ENCODE data around the gene IMPG2.

DNA sequence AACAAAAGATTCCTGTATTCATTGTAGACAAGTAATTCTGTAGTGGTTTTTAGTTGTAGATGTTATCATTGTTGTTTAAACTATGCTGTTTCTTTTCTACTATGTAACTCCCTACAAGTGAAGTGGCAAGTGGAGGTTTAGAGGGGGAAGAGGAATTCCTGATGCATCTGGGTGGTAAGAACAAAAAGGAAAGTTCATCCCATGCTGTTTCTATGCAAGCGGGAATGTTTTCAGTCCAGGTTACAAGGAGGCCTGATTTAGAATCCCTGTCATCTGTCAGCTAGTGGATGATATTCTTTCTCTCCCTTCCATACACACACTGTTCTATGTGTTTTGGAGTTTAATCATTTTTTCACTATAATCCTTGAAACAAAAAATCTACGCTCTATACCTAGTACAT, 67.4 kb downstream of the IMPG2 start:
- TF ChIP-seq, protein P1, sequence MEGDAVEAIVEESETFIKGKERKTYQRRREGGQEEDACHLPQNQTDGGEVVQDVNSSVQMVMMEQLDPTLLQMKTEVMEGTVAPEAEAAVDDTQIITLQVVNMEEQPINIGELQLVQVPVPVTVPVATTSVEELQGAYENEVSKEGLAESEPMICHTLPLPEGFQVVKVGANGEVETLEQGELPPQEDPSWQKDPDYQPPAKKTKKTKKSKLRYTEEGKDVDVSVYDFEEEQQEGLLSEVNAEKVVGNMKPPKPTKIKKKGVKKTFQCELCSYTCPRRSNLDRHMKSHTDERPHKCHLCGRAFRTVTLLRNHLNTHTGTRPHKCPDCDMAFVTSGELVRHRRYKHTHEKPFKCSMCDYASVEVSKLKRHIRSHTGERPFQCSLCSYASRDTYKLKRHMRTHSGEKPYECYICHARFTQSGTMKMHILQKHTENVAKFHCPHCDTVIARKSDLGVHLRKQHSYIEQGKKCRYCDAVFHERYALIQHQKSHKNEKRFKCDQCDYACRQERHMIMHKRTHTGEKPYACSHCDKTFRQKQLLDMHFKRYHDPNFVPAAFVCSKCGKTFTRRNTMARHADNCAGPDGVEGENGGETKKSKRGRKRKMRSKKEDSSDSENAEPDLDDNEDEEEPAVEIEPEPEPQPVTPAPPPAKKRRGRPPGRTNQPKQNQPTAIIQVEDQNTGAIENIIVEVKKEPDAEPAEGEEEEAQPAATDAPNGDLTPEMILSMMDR (optimal IDR thresholded peaks at IDR 0.05 in 1 of 3, IDR thresholded peaks at IDR 0.05 in 1 of 3, conservative IDR thresholded peaks at IDR 0.05 in 1 of 3; ENCODE audit: extremely low read depth in 1 of 3, insufficient read depth in 2 of 3, low read length in 3 of 3): no peak
- TF ChIP-seq EZH2 (IDR thresholded peaks at IDR 0.05; ENCODE audit: low read length): no peak
